ENCODE measurements around the gene FGFBP1. TPM values are rescaled to one million over a fixed set of nuclear protein-coding genes. Genes with fewer than 3 reads are reported as not detected.

The FGFBP1 gene
- total RNA-seq, 2 donors from 2014 or later = not detected

DNA sequence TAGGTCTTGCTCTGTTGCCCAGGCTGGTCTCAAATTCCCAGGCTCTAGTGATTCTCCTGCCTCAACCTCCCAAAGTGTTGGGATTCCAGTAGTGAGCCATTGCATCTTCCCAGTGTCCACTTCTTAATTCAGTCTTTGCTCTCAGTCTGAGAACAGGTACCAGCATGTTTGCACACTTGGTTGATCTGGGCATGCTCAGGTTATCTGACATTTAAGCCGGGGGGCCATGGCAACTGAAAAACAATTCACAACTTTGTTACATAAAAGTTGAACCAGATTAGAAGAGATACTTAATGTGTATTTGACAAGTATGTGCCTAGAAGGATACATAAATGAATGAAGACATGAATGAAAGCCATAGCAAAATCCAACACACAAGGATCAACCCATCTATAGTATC is 39.0 kb downstream of the FGFBP1 start:
- no peaks in the 10 kb centered on the region for H3K36me3 ChIP-seq
- no peaks in the 10 kb centered on the region for H3K27me3 ChIP-seq (replicated peaks; ENCODE audit: insufficient read depth)
- no peak overlapping the region for H3K27ac ChIP-seq
- no peaks in the 10 kb centered on the region for H3K9me3 ChIP-seq
- H3K4me3 ChIP-seq = no peak overlapping the region
- TF ChIP-seq, protein P1, sequence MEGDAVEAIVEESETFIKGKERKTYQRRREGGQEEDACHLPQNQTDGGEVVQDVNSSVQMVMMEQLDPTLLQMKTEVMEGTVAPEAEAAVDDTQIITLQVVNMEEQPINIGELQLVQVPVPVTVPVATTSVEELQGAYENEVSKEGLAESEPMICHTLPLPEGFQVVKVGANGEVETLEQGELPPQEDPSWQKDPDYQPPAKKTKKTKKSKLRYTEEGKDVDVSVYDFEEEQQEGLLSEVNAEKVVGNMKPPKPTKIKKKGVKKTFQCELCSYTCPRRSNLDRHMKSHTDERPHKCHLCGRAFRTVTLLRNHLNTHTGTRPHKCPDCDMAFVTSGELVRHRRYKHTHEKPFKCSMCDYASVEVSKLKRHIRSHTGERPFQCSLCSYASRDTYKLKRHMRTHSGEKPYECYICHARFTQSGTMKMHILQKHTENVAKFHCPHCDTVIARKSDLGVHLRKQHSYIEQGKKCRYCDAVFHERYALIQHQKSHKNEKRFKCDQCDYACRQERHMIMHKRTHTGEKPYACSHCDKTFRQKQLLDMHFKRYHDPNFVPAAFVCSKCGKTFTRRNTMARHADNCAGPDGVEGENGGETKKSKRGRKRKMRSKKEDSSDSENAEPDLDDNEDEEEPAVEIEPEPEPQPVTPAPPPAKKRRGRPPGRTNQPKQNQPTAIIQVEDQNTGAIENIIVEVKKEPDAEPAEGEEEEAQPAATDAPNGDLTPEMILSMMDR (IDR thresholded peaks at IDR 0.05) = no peak
- H3K4me1 ChIP-seq (ENCODE audit: control insufficient read depth in 1 of 2, low read depth in 2 of 2) = no peaks in the 10 kb centered on the region
- DNase-seq (ENCODE audit: low spot score) = no peak
- ATAC-seq (ENCODE audit: insufficient number of reproducible peaks, low FRiP score, low read depth) = no peak

DNA sequence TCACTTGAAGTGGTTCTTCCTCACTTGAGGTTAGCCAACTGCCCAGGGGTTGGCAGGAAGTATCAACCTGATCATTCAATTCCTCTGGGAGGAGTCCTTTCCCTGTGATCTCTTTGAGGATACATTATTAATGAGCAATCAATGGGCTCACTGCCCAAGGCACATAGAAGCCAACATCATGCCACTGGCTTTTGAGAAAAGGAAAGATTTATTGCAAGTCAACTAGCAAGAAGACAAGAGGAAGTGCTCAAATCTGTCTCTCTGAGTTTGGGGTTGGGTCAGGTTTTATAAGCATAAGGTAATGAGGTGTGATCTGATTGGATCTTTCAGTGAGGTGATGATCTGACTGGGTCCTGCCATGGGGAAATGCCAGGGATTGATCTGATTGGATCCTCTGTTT is 39.6 kb downstream of the FGFBP1 start:
- TF ChIP-seq, protein P1 (IDR thresholded peaks at IDR 0.05) = no peak
- DNase-seq (ENCODE audit: low spot score) = no peak
- no peaks in the 10 kb centered on the region for H3K36me3 ChIP-seq
- ATAC-seq (ENCODE audit: insufficient number of reproducible peaks, low FRiP score, low read depth) = no peak
- no peaks in the 10 kb centered on the region for H3K4me1 ChIP-seq (ENCODE audit: control insufficient read depth in 1 of 2, low read depth in 2 of 2)
- no peak overlapping the region for H3K27ac ChIP-seq
- no peaks in the 10 kb centered on the region for H3K27me3 ChIP-seq (replicated peaks; ENCODE audit: insufficient read depth)
- no peaks in the 10 kb centered on the region for H3K9me3 ChIP-seq
- H3K4me3 ChIP-seq = no peak overlapping the region

DNA sequence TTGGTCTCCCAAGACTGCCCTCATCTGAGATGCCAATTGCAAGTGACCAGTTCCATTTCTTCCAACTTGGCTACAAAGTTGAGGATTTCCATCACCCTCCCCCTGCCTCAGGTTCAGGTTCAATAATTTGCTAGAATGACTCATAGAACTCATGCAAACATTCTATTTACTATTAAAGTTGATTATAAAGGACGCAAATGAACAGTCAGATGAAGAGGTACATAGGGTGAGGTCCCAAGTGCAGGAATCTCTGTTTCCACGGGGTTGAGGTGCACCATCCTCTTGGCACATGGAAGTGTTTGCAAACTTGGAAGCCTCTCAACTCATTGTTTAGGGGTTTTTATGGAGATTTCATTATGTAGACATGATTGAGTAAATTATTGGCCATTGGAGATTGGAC is 41.0 kb downstream of the FGFBP1 start:
- ATAC-seq (ENCODE audit: insufficient number of reproducible peaks, low FRiP score, low read depth) = no peak
- Histone ChIP-seq H3K27me3 (replicated peaks; ENCODE audit: insufficient read depth) (no peaks in the 10 kb centered on the region), H3K36me3 (no peaks in the 10 kb centered on the region), H3K4me3 (no peak overlapping the region), H3K4me1 (ENCODE audit: control insufficient read depth in 1 of 2, low read depth in 2 of 2) (no peaks in the 10 kb centered on the region), H3K27ac (no peak overlapping the region), H3K9me3 (no peaks in the 10 kb centered on the region)
- no peak for DNase-seq (ENCODE audit: low spot score)
- TF ChIP-seq, protein P1 (IDR thresholded peaks at IDR 0.05) = no peak

DNA sequence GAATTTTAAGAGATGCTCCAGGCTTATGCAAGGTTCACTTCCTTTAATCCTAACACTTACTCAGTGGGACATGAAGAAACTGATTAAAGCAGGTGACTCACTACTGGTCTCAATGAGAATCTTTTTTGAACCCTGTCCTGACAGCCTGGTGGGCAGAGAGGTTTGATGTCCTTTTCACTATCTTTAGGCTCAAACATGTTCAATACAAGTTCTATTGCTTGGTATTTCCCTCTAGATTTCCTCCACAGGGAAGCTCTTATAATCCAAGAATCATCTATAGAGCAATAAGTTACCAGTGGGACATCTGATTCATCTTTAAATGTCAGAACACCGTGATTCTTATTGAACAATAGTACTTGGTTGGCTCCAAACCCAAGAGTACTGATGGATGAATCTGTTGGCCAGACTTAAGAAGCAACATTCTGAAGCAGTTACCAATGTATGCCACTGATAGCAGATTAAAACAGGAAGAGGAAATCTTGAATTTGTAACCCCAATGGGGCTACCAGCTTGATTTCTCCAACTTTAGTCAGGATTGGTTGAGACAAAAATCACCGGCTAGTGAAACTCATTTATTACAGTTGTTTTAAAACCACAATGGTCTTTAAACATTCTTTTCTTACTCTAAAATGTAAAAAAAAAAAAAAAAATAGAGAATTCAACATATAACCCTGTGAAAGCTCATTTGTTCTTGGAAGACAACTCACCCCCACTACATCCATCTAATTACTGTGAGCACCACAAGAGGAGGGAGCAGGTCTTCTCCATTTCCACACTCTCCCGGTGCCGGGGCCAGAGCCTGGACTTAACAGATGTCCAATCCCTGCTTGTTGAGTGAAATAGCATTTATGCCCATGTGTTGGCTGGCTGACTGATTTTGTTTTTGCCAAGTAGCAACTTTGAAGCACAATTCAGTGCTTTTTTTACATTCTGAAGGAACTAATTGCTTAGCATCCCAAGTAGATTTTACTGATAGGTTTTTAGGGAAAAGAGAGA is 43.3 kb downstream of the FGFBP1 start:
- ATAC-seq (ENCODE audit: insufficient number of reproducible peaks, low FRiP score, low read depth) (no peak), DNase-seq (ENCODE audit: low spot score) (no peak)
- Histone ChIP-seq H3K4me3 (no peak overlapping the region), H3K27me3 (replicated peaks; ENCODE audit: insufficient read depth) (no peaks in the 10 kb centered on the region), H3K4me1 (ENCODE audit: control insufficient read depth in 1 of 2, low read depth in 2 of 2) (no peaks in the 10 kb centered on the region), H3K9me3 (no peaks in the 10 kb centered on the region), H3K27ac (no peak overlapping the region), H3K36me3 (no peaks in the 10 kb centered on the region)
- TF ChIP-seq, protein P1 (IDR thresholded peaks at IDR 0.05) = no peak

DNA sequence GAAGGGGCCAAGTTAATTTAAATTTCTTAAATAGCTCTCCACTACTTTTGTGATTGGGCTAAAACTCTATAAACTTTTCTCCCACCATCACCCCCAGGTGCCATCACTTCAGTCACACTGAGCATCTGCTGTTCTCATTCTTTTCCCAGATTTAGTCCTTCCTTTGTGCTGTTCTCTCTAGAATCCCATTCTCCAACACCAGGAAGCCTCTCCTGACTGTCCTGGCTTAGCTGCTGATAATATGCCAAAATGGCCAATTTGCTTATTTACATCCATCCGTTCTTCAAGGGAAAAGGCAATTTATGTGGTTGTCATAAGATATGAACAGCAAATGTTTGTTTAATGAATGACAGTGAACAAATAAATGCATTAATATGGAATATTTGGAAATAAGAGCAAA is 44.1 kb downstream of the FGFBP1 start:
- Histone ChIP-seq H3K36me3 (no peaks in the 10 kb centered on the region), H3K27me3 (replicated peaks; ENCODE audit: insufficient read depth) (no peaks in the 10 kb centered on the region), H3K9me3 (no peaks in the 10 kb centered on the region), H3K4me1 (ENCODE audit: control insufficient read depth in 1 of 2, low read depth in 2 of 2) (no peaks in the 10 kb centered on the region), H3K4me3 (no peak overlapping the region), H3K27ac (no peak overlapping the region)
- DNase-seq (ENCODE audit: low spot score) (no peak), ATAC-seq (ENCODE audit: insufficient number of reproducible peaks, low FRiP score, low read depth) (no peak)
- TF ChIP-seq, protein P1 (IDR thresholded peaks at IDR 0.05) = no peak

Measured in thoracic aorta (tissue), 2 donors.